ENCODE results near the gene NDUFB3.
"Not testable (repeated sequence)": the region's sequence is repeated elsewhere in the genome, so short reads cannot be mapped to it uniquely, and the experiment has no call there.

NDUFB3 gene

DNA sequence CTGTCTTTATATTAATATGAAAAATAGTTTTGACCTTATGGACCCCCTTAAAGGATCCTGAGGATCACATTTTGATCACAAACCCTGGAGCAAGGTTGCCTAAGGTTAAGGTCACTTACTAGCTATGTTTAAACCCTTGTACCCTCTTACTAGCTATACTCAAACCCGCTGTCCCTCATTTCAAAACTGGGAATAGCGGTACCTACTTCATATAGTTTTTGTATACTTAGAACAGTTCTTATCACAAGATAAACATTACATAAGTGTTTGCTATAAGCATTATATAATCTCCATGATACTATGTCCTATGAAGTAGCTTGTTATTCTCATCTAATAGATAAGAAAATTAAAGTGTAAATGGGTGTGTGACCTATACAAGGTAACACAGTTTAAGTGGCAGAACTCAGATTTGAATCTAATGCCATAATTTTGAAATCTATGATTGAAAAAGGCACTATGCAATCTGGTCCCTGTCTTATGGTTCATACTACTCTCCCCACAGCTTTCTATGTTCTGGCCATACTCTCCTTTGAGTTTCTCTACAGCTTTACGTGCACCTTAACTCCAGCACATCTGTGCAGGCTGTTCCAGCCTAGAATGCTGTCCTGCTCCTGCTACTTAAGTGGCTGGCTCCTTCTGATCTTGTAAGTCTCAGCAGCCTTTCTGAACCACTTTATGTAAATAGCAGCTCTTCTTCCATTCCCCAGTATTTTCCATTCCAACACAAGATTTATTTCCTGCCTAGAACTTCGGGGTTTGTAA lies 30.8 kb upstream of the NDUFB3 start:
- Histone ChIP-seq H3K4me3 (replicated peaks; ENCODE audit: insufficient read depth, low read length) (no peak overlapping the region), H3K27ac (replicated peaks) (no peak overlapping the region), H3K27me3 (ENCODE audit: insufficient read depth, poor library complexity, severe bottlenecking) (no peaks in the 10 kb centered on the region)
- no peak for DNase-seq (ENCODE audit: low read depth in 1 of 2, low spot score in 1 of 2)
- TF ChIP-seq, protein P1, sequence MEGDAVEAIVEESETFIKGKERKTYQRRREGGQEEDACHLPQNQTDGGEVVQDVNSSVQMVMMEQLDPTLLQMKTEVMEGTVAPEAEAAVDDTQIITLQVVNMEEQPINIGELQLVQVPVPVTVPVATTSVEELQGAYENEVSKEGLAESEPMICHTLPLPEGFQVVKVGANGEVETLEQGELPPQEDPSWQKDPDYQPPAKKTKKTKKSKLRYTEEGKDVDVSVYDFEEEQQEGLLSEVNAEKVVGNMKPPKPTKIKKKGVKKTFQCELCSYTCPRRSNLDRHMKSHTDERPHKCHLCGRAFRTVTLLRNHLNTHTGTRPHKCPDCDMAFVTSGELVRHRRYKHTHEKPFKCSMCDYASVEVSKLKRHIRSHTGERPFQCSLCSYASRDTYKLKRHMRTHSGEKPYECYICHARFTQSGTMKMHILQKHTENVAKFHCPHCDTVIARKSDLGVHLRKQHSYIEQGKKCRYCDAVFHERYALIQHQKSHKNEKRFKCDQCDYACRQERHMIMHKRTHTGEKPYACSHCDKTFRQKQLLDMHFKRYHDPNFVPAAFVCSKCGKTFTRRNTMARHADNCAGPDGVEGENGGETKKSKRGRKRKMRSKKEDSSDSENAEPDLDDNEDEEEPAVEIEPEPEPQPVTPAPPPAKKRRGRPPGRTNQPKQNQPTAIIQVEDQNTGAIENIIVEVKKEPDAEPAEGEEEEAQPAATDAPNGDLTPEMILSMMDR (IDR thresholded peaks at IDR 0.05; ENCODE audit: insufficient read depth, low read length): no peak
- TF ChIP-seq SPI1 (IDR thresholded peaks at IDR 0.05; ENCODE audit: borderline replicate concordance, low read depth): no peak
- no peak for TF ChIP-seq GABPA (IDR thresholded peaks at IDR 0.05; ENCODE audit: low read depth)
- TF ChIP-seq, protein P2, sequence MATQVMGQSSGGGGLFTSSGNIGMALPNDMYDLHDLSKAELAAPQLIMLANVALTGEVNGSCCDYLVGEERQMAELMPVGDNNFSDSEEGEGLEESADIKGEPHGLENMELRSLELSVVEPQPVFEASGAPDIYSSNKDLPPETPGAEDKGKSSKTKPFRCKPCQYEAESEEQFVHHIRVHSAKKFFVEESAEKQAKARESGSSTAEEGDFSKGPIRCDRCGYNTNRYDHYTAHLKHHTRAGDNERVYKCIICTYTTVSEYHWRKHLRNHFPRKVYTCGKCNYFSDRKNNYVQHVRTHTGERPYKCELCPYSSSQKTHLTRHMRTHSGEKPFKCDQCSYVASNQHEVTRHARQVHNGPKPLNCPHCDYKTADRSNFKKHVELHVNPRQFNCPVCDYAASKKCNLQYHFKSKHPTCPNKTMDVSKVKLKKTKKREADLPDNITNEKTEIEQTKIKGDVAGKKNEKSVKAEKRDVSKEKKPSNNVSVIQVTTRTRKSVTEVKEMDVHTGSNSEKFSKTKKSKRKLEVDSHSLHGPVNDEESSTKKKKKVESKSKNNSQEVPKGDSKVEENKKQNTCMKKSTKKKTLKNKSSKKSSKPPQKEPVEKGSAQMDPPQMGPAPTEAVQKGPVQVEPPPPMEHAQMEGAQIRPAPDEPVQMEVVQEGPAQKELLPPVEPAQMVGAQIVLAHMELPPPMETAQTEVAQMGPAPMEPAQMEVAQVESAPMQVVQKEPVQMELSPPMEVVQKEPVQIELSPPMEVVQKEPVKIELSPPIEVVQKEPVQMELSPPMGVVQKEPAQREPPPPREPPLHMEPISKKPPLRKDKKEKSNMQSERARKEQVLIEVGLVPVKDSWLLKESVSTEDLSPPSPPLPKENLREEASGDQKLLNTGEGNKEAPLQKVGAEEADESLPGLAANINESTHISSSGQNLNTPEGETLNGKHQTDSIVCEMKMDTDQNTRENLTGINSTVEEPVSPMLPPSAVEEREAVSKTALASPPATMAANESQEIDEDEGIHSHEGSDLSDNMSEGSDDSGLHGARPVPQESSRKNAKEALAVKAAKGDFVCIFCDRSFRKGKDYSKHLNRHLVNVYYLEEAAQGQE (IDR thresholded peaks at IDR 0.05; ENCODE audit: insufficient replicate concordance, low read depth): no peak
- TF ChIP-seq POLR2AphosphoS5 (IDR thresholded peaks at IDR 0.05; ENCODE audit: low read depth): no peak

DNA sequence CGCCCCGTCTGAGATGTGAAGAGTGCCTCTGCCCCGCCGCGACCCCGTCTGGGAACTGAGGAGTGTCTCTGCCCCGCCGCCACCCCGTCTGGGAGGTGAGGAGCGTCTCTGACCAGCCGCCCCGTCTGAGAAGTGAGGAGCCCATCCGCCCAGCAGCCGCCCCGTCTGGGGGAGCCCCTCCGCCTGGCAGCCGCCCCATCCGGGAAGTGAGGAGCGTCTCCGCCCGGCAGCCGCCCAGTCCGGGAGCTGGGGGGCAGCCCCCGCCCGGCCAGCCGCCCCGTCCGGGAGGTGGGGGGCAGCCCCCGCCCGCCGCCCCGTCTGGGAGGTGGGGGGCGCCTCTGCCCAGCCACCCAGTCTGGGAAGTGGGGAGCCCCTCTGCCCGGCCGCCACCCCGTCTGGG lies 29.4 kb upstream of the NDUFB3 start:
- not testable (repeated sequence) for H3K27me3 ChIP-seq (ENCODE audit: insufficient read depth, poor library complexity, severe bottlenecking); H3K4me3 ChIP-seq (replicated peaks; ENCODE audit: insufficient read depth, low read length); DNase-seq (ENCODE audit: low read depth in 1 of 2, low spot score in 1 of 2); H3K27ac ChIP-seq (replicated peaks)

DNA sequence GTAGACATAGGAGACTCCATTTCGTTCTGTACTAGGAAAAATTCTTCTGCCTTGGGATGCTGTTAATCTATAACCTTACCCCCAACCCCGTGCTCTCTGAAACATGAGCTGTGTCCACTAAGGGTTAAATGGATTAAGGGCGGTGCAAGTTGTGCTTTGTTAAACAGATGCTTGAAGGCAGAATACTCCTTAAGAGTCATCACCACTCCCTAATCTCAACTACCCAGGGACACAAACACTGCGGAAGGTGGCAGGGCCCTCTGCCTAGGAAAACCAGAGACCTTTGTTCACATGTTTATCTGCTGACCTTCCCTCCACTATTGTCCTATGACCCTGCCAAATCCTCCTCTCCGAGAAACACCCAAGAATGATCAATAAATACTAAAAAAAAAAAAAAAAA lies 28.8 kb upstream of the NDUFB3 start:
- not testable (repeated sequence) for H3K27ac ChIP-seq (replicated peaks); H3K27me3 ChIP-seq (ENCODE audit: insufficient read depth, poor library complexity, severe bottlenecking); H3K4me3 ChIP-seq (replicated peaks; ENCODE audit: insufficient read depth, low read length); DNase-seq (ENCODE audit: low read depth in 1 of 2, low spot score in 1 of 2)

DNA sequence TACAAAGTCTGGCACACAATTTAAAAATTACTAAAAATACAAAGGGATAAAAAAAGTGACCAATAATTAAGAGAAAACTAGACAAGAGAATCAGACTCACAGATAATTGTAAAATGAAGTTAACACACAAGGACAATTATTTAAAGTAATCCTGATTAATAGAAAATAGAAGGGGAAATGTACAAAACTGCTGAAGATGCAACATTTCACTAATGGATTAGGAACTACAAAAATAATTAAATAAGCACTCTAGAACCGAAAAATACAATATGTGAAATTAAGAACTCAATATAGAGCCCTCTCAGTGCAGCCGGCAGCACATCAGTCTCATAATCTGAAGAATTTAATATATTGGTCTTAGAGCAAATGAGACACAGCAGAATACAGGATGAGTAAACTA lies 24.9 kb upstream of the NDUFB3 start:
- no peak for DNase-seq (ENCODE audit: low read depth in 1 of 2, low spot score in 1 of 2)
- Histone ChIP-seq H3K27ac (replicated peaks) (no peak overlapping the region), H3K27me3 (ENCODE audit: insufficient read depth, poor library complexity, severe bottlenecking) (no peaks in the 10 kb centered on the region), H3K4me3 (replicated peaks; ENCODE audit: insufficient read depth, low read length) (no peak overlapping the region)
- TF ChIP-seq, protein P2 (IDR thresholded peaks at IDR 0.05; ENCODE audit: insufficient replicate concordance, low read depth): no peak
- no peak for TF ChIP-seq GABPA (IDR thresholded peaks at IDR 0.05; ENCODE audit: low read depth)
- no peak for TF ChIP-seq POLR2AphosphoS5 (IDR thresholded peaks at IDR 0.05; ENCODE audit: low read depth)
- no peak for TF ChIP-seq SPI1 (IDR thresholded peaks at IDR 0.05; ENCODE audit: borderline replicate concordance, low read depth)
- TF ChIP-seq, protein P1 (IDR thresholded peaks at IDR 0.05; ENCODE audit: insufficient read depth, low read length): no peak

DNA sequence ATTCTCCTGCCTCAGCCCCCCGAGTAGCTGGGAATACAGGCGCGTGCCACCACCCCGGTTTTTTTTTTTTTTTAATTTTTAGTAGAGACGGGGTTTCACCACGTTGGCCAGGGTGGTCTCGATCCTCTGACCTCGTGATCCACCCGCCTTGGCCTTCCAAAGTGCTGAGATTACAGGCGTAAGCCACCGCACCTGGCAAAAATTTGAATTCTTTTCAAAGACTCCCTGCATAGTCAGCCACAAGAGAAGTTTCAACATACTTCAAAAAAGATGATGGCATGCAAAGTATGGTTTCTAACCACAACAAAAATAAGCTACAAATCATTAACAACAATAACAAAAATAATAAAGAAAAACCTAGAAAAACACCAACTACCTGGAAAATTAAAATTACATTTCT lies 22.3 kb upstream of the NDUFB3 start:
- TF ChIP-seq, protein P2 (IDR thresholded peaks at IDR 0.05; ENCODE audit: insufficient replicate concordance, low read depth): no peak
- no peak for TF ChIP-seq POLR2AphosphoS5 (IDR thresholded peaks at IDR 0.05; ENCODE audit: low read depth)
- H3K27me3 ChIP-seq (ENCODE audit: insufficient read depth, poor library complexity, severe bottlenecking): no peaks in the 10 kb centered on the region
- H3K27ac ChIP-seq (replicated peaks): no peak overlapping the region
- DNase-seq (ENCODE audit: low read depth in 1 of 2, low spot score in 1 of 2): no peak
- no peak overlapping the region for H3K4me3 ChIP-seq (replicated peaks; ENCODE audit: insufficient read depth, low read length)
